Fibroblast of villous mesenchyme (primary cell): ENCODE data around the gene MED7. TPM values are rescaled to one million over a fixed set of nuclear protein-coding genes. Genes with fewer than 3 reads are reported as not detected.

Experiments used
- DNase-seq: peaks from one replicate; pipeline ENCODE4 v3.0.0-alpha.2; 2010; ENCODE audit warnings: low read depth
- H3K4me3 ChIP-seq: 2 replicates; pipeline ENCODE4 v1.5.1; 2011; ENCODE audit warnings: low read depth, mild to moderate bottlenecking, low read length
- total RNA-seq: library from RNA; depleted of rRNA; stranded (reverse); fragments of >200 nt; gene quantifications from 2 replicates; pipeline ENCODE4 v1.2.3, GENCODE V29; 2012
- TF ChIP-seq, protein P1 (sequence below): IDR thresholded peaks from 2 replicates; pipeline ENCODE4 v1.5.1; 2012; ENCODE audit warnings: low read depth, mild to moderate bottlenecking, low read length; ENCODE audit not compliant: insufficient read depth

The MED7 gene
- total RNA-seq, 1 donor, result 12.5 TPM

DNA sequence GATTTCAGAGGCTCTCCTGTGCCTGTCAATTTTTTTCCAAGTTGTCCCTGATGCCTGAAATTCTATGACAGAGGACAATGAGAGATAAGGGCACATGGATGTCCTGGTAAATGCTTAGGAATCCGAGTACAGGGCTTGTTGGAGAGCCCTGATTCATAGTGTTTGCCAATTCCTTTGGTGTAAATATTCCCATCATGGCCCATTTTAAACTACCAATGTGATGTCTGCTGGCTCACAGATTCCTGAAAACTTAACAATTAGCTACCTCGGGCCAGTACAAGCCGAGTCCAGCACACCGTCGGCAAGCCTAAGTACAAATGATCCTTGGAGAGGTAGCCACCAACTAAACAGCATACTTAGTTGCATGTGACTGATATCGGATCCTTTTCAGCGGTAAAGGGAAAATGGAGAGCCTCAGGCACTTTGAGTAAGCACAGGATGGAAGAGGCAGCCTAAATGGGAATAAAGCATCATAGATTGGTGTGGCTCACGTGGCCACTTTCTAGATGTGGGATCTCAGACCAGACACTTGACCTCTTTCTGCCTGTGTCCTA lies 41.5 kb upstream of the MED7 start:
- TF ChIP-seq, protein P1, sequence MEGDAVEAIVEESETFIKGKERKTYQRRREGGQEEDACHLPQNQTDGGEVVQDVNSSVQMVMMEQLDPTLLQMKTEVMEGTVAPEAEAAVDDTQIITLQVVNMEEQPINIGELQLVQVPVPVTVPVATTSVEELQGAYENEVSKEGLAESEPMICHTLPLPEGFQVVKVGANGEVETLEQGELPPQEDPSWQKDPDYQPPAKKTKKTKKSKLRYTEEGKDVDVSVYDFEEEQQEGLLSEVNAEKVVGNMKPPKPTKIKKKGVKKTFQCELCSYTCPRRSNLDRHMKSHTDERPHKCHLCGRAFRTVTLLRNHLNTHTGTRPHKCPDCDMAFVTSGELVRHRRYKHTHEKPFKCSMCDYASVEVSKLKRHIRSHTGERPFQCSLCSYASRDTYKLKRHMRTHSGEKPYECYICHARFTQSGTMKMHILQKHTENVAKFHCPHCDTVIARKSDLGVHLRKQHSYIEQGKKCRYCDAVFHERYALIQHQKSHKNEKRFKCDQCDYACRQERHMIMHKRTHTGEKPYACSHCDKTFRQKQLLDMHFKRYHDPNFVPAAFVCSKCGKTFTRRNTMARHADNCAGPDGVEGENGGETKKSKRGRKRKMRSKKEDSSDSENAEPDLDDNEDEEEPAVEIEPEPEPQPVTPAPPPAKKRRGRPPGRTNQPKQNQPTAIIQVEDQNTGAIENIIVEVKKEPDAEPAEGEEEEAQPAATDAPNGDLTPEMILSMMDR, result no peak
- no peak overlapping the region for H3K4me3 ChIP-seq
- DNase-seq, result no peak

DNA sequence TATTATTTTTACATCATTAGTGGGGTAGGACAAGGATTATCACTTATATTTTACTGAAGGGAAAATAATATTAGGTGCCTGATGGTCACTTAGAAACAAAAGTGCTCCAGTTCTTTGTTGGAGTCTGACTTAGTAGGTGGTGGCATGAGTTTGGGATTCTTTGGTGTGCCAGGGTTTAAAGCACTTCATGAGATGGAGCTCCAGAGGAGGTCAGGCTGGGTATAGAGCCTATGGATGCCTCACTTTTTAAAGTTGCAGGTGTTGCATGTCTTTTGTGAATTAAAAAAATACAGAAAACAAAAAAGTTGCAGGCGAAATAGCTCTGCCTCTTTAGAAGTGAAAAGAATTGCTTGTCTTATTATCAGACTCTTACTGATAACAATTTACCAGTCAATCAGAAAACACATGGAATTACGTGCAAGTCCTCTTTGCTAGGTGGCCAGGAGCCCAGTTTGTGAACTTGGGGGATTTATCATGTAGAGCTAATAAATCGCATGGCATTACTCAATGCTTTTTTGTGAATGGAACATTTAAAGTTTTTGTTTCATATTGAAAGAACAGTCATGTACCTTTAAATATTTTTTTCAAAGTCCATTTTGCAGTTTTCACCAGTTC lies 39.6 kb upstream of the MED7 start:
- no peak overlapping the region for H3K4me3 ChIP-seq
- TF ChIP-seq, protein P1, result no peak
- DNase-seq, result no peak

DNA sequence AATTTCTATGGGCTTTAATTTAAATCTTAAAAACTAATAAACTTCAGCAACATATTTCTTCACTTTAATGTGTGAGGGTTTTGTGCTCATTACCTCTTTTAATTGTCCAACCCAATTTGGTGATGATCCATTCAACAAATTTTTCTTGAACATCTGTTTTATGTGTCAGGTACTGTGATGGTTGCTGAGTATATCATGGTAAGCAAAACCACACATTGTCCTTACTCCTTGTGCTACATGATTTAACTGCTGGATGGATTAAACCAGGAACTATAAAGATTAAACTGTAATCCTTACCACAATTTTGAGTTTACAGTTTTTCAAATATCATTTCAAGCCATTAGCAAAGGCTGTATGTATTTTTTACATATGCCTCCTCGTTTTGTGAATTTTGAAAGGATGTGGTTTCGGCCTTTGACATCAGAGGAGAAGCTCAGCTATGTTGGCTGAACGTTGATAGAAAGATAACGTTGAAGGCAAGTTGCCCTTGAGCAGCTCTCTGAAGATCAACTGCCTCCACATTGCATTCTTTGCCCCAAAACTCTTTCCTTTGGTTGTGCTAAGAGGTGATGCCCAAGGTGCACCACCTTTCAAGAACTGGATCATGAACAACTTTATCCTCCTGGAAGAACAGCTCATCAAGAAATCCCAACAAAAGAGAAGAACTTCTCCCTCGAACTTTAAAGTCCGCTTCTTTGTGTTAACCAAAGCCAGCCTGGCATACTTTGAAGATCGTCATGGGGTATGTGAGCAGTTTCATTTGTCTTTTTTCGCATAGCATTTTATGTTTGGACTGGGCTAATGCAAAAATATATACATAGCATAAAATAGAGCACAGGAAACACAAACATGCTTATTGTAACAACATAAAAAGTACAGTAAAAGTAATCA lies 38.0 kb upstream of the MED7 start, which contains the start of gene ITK:
Gene ITK, plus strand, starts transcription at position 467 of the 891 bp plus-strand sequence. Its CDS starts 138 bp downstream, at position 605.
- TF ChIP-seq, protein P1, result no peak

DNA sequence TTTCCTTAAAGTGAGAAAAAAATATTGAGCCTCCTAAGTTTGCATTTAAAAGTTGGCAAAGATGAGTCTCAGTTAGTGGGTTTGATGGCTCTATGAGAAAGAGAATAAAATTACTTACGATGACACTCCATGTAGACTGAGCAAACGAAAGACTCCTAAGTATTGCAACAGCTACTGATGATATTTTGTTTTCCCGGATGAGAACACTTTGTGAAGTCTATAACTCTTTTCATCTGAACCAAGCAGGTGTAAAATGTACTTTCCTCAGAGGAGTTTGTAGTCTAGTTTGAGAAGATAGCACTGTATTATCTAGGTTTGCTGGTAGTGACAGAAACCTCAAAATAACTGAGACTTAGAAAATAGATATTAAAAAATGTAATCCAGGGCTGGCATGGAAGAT lies 36.3 kb upstream of the MED7 start:
- DNase-seq, result no peak
- H3K4me3 ChIP-seq, result no peak overlapping the region
- TF ChIP-seq, protein P1, result no peak

More for the DNA sequence above, 38.0 kb upstream of the MED7 start, which contains the start of gene ITK:
- DNase-seq, result no peak
- H3K4me3 ChIP-seq, result no peak within 1 kb of the TSS

- DNase-seq, result no peak
- H3K4me3 ChIP-seq, result no peak overlapping the region
- TF ChIP-seq, protein P1, result no peak
Observed at GRCh38 chr5:157177953-157178352, 35.3 kb upstream of the MED7 start.

- no peak overlapping the region for H3K4me3 ChIP-seq
- no peak for DNase-seq
- TF ChIP-seq, protein P1, result no peak
Observed at GRCh38 chr5:157175071-157175612, 32.5 kb upstream of the MED7 start.
